HepG2 (cell line): ENCODE results near the gene ACOXL. TPM values are rescaled to one million over a fixed set of nuclear protein-coding genes. Genes with fewer than 3 reads are reported as not detected.
A peak's percentile ranks its signal among the peaks of the same experiment; 100 is the strongest.

Experiments
- NFE2L2 ChIP-seq: fragments of 150-350 bp; IDR thresholded peaks from 2 replicates; pipeline ENCODE4 v1.6.1; 2014; ENCODE audit warnings: low read length
- REL ChIP-seq: sonication (generic); formaldehyde crosslinking; conservative IDR thresholded peaks from 2 replicates; pipeline ENCODE4 v1.8.0; 2022; ENCODE audit warnings: mild to moderate bottlenecking, missing genetic modification reagents, moderate library complexity
- SALL2 ChIP-seq: sonication (generic); formaldehyde crosslinking; IDR thresholded peaks from 2 replicates; pipeline ENCODE4 v1.8.1; 2023; ENCODE audit warnings: mild to moderate bottlenecking, missing genetic modification reagents, inconsistent platforms
- SKI ChIP-seq: fragments of 450-650 bp; IDR thresholded peaks from one replicate; pipeline ENCODE4 v1.6.1; 2018; ENCODE audit warnings: mild to moderate bottlenecking; ENCODE audit not compliant: partially characterized antibody
- ZMYM2 ChIP-seq: sonication (generic); formaldehyde crosslinking; IDR thresholded peaks from 2 replicates; pipeline ENCODE4 v1.8.0; 2022; ENCODE audit warnings: mild to moderate bottlenecking, missing genetic modification reagents
- ZNF20 ChIP-seq: sonication (generic); formaldehyde crosslinking; IDR thresholded peaks from 2 replicates; pipeline ENCODE4 v1.4.0; 2020; ENCODE audit warnings: mild to moderate bottlenecking, moderate library complexity, missing genetic modification reagents
- ZNF274 ChIP-seq: sonication (generic); formaldehyde crosslinking; IDR thresholded peaks from 2 replicates; pipeline ENCODE4 v1.5.1; 2020; ENCODE audit warnings: mild to moderate bottlenecking, missing genetic modification reagents
- ZNF83 ChIP-seq: sonication (generic); formaldehyde crosslinking; IDR thresholded peaks from 2 replicates; pipeline ENCODE4 v1.4.0; 2020; ENCODE audit warnings: missing genetic modification reagents, mild to moderate bottlenecking, borderline replicate concordance
- ZNF883 ChIP-seq: sonication (generic); formaldehyde crosslinking; IDR thresholded peaks from 2 replicates; pipeline ENCODE4 v1.5.1; 2020; ENCODE audit warnings: mild to moderate bottlenecking, missing genetic modification reagents; ENCODE audit errors: not compliant biosample characterization
- polyA plus RNA-seq, 8 experiments: library from polyadenylated mRNA; depleted of rRNA in 3 of 8; stranded (reverse) in 7 of 8; unstranded in 1 of 8; fragments of >200 nt; fragmentation: Illumina TruSeq in 4 of 8; extraction: Trizol in 4 of 8; gene quantifications; 2 replicates each; pipeline versions ENCODE4 v1.2.1 to v1.2.3, GENCODE V29; 2011 to 2016; ENCODE audit warnings: low read depth in 4 of 8, missing spikeins in 1 of 8, mixed read lengths in 1 of 8; ENCODE audit not compliant: insufficient read depth in 1 of 8
- total RNA-seq, 5 experiments: library from RNA; depleted of rRNA; stranded (reverse); fragments of >200 nt; fragmentation: Illumina TruSeq; extraction: Trizol; gene quantifications; 2 replicates each; pipeline ENCODE4 v1.2.3, GENCODE V29; 2016; ENCODE audit warnings: low read depth in 1 of 5
- TF ChIP-seq, protein P1 (sequence below): sonication (generic); formaldehyde crosslinking; IDR thresholded peaks from 2 replicates; pipeline ENCODE4 v1.4.0; 2020; ENCODE audit warnings: missing genetic modification reagents
- TF ChIP-seq, protein P2 (sequence below): sonication (generic); formaldehyde crosslinking; IDR thresholded peaks from 2 replicates; pipeline ENCODE4 v1.5.0; 2020; ENCODE audit warnings: missing genetic modification reagents

ACOXL gene
- total and polyA plus RNA-seq, 2 of the 13 experiments (the other 11 are each of a cell fraction or from before 2014, with no cell fraction given): not detected

DNA sequence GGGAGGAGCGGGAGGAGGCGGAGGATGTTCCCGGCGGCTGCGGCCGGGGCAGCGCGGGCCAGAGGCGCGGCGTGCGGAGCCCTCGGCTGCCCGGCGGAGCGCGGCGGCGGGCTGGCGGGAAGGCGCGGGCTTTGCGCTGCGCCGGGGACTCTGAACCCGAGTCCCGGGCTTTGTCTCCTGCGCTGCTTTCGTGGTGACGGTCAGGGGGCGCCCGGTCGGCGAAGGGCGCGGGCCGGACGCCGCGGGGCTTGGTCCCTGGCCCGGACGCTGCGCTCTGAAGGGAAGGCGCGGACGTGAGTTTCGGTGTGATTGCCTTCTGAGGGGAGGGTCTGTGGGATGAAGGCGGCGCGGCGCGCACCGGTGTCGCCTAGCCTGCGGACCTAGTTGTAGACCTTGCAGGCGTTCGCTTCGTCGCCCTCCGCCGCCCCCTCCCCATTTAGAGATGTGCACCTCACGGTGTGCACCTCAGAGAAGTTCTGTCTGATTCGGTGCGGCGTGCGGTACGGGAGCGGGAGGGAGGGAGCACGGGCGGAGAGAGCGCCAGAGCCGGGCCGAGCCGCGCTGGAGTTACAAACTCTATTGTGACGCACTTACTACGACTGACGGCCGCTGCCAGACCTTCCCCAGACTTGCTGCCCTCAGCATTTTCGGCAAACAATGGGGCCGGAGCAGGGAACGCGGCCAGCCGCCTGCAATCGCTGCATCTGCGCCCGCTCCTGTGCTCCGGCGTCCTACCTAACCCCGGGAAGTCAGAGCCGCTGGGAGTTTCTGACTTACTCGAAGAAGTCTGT lies 390.5 kb downstream of the ACOXL start (continued):
- TF ChIP-seq, protein P1, sequence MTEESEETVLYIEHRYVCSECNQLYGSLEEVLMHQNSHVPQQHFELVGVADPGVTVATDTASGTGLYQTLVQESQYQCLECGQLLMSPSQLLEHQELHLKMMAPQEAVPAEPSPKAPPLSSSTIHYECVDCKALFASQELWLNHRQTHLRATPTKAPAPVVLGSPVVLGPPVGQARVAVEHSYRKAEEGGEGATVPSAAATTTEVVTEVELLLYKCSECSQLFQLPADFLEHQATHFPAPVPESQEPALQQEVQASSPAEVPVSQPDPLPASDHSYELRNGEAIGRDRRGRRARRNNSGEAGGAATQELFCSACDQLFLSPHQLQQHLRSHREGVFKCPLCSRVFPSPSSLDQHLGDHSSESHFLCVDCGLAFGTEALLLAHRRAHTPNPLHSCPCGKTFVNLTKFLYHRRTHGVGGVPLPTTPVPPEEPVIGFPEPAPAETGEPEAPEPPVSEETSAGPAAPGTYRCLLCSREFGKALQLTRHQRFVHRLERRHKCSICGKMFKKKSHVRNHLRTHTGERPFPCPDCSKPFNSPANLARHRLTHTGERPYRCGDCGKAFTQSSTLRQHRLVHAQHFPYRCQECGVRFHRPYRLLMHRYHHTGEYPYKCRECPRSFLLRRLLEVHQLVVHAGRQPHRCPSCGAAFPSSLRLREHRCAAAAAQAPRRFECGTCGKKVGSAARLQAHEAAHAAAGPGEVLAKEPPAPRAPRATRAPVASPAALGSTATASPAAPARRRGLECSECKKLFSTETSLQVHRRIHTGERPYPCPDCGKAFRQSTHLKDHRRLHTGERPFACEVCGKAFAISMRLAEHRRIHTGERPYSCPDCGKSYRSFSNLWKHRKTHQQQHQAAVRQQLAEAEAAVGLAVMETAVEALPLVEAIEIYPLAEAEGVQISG (CRISPR knock-in tag): no peak
- TF ChIP-seq NFE2L2 (no peak), ZNF274 (CRISPR knock-in tag) (peak; percentile 89), ZNF883 (CRISPR knock-in tag) (peak; percentile 41), ZNF83 (CRISPR knock-in tag) (no peak; the same call in 1 of the 2 replicates), SKI (peak; percentile 60), ZMYM2 (no peak), SALL2 (CRISPR knock-in tag) (no peak), REL (no peak), ZNF20 (CRISPR knock-in tag) (no peak)
- TF ChIP-seq, protein P2, sequence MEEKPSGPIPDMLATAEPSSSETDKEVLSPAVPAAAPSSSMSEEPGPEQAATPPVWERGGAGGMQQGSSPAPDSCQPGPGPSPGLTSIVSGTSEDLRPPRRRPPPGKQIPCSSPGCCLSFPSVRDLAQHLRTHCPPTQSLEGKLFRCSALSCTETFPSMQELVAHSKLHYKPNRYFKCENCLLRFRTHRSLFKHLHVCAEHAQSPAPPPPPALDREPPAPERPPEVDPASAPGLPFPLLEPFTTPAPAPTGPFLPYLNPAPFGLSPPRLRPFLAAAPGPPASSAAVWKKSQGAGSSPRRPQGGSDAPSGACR: peak; percentile 33; the same call in 1 of the 2 replicates
